NCI-H2107 (cell line): ENCODE results near the gene ABCA7.
"Not testable (repeated sequence)": the region's sequence is repeated elsewhere in the genome, so short reads cannot be mapped to it uniquely, and the experiment has no call there.

Source experiments
- DNase-seq: peaks from one replicate; lab custom pipeline; 2025; lab: John Stamatoyannopoulos, UW

Gene ABCA7

DNA sequence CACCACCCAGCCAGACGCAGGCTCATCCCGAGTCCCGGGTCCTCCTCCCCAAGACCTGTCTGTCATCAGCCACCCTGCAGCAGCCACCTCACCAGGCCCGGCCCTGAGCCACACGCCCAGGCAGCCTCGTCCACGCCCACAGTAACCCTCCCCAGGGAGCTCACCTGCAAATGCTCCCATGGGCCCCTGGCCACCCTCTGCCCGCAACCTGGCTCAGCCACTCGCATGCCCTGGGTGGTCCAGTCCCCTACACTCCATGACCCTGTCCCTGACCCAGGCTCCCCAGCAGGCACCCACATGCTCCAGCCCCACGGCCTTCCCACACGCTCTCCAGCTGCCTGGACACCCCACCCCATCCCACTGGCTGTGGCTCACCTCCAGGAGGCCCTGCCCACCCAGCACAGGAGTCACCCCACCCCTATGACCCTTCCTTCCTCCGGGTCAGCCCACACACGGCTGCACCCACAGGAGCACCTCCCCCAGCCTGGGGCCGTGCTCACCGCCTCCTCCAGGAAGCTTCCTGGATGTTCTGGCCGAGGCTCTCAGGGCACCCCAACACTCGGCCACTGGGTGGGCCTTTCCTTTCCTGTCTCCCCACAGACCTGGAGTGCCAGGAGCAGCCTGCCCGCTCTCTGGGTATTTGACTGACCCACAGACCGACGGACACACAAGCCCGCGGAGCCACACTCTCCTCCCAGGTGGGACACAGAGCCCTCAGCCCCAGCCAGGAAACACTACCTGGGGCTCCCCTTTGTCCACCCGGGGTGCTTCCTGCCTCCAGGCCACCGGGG, 22.6 kb upstream of the ABCA7 start:
- no peak for DNase-seq

- no peak for DNase-seq
These were observed 22.0 kb upstream of the ABCA7 start for GRCh38 chr19:1017906-1018305.

DNA sequence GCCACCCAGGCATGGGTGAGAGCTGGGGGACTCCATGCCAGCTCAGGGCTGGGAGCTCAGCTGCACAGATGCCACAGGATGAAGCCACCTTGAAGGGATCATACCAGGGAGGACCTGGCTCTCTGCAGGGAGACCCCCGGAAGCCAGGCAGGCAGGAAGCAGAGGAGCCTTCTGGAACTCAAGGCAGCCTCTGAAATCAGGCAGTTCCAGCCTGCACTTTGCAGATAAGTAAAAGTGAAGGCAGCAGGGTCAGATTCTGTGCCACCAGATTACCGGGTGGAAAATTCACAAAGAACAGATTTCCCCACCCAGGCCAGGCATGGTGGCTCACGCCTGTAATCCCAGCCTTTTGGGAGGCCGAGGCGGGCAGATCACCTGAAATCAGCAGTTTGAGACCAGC, 21.5 kb upstream of the ABCA7 start:
- no peak for DNase-seq

GRCh38 chr19:1018932-1019615, 20.8 kb upstream of the ABCA7 start:
- DNase-seq, result no peak

GRCh38 chr19:1019616-1019961, 20.3 kb upstream of the ABCA7 start:
- no peak for DNase-seq

GRCh38 chr19:1019980-1020867, 19.7 kb upstream of the ABCA7 start:
- no peak for DNase-seq

- peak; percentile 94 for DNase-seq
These were observed 19.0 kb upstream of the ABCA7 start, which contains the start of gene TMEM259 for GRCh38 chr19:1020868-1021425. TSS of gene TMEM259 (minus strand) at chr19:1021123. CDS start at chr19:1020996, 127 bp downstream.

DNA sequence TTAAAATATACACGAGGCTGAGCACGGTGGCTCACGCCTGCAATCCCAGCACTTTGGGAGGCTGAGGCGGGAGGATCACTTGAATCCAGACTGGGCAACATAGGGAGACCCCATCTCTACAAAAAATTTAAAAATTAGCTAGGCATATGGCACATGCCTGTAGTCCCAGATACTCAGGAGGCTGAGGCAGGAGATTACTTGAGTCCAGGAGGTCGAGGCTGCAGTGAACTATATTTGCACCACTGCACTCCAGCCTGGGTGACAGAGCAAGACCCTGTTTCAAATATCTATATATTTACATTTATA, 16.1 kb upstream of the ABCA7 start:
- not testable (repeated sequence) for DNase-seq

- DNase-seq, result not testable (repeated sequence)
These were observed 14.8 kb upstream of the ABCA7 start for GRCh38 chr19:1025080-1025479.

GRCh38 chr19:1025960-1026782, 13.7 kb upstream of the ABCA7 start, which contains the start of gene CNN2:
TSS of gene CNN2 (plus strand) at chr19:1026608. CDS start at chr19:1026662, 54 bp downstream.
- DNase-seq, result no peak

GRCh38 chr19:1026783-1027649, 12.9 kb upstream of the ABCA7 start:
- DNase-seq, result no peak

DNA sequence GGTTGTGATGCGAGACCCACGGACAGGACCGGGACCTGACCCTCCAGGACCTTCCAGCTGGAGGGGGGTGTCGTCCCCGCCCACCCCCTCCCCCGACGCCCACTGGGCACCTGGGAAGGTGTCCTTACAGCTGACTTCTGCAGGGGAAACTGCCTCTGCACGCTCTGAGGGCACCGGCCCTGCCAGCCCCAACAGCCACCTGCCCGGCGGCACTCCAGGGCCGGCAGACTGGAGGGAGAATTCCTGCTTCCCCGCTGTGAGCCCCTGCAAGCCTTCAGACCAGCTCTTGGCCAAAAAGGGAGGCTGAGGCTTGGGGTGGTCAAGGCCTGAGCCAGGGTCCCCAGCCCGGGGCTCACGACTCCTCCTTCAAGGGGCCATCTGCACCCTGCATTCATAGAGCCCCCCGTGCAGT, 12.3 kb upstream of the ABCA7 start:
- no peak for DNase-seq

DNA sequence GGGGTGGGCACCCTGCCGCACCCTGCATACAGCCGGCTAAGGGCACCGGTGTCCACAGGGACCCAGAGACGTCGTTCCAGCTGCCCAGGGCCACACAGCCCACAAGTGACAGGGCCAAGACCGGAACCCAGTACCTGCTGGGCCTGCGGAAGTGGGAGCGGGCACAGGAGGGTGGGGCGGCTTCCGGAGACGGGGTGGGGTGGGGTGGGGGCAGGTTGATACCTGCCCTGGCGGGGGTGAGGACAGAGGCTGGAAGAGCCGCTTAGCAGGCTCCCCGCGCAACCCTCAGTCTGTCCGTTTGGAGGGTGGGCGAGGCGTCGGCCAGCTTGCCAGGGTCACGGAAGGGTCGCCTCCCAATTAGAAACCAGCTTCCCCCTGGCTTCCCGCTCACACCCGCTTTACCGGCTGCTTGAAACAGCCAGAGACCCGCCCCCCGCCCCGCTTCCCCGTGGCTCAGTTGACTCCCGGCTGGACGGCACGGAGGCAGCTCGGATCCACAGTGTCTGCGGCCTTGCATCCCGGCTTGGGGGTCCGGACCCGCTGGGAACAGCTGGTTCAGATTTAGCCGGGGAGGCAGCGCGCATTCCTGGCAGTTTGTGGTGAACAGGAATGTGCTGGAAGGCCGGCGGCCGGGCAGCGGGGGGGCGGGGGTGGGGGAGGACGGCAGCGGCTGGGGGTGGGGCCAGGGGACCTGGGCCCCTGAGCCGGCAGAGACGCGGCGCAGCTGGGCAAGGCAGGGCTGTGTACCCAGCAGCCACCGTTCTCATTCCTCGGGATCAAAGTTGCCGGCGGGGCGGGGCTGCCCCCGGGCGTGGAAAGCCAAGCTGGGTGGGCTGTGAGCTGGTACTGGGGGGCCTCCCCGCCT, 11.6 kb upstream of the ABCA7 start:
- DNase-seq, result no peak

DNA sequence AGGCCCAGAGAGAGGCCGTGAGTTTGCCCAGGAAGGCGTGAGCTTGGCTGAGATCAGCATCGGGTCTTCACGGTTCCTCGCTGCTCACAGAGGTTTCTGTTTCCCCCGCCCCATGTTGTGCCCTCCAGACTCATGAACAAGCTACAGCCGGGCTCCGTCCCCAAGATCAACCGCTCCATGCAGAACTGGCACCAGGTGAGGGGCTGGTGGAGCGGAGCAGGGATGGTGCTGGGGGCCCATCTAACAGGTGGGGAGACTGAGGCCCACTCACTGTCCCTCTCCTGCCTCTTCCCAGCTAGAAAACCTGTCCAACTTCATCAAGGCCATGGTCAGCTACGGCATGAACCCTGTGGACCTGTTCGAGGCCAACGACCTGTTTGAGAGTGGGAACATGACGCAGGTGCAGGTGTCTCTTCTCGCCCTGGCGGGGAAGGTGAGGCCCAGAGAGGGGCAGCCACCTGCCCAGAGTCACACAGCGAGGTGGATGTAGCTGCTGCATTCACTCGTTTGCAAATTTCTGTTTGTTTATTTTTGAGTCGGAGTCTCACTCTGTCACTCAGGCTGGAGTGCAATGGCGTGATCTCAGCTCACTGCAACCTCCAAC, 7.5 kb upstream of the ABCA7 start:
- no peak for DNase-seq

- DNase-seq, result no peak
These were observed 3.8 kb upstream of the ABCA7 start for GRCh38 chr19:1035998-1036621.

- no peak for DNase-seq
These were observed 2.3 kb upstream of the ABCA7 start for GRCh38 chr19:1037621-1038064.

- DNase-seq, result no peak
These were observed 795 bp upstream of the ABCA7 start for GRCh38 chr19:1038978-1039645.
